Left ventricle myocardium inferior (tissue), 1 donor: ENCODE measurements around the gene MCUB. TPM values are rescaled to one million over a fixed set of nuclear protein-coding genes. Genes with fewer than 3 reads are reported as not detected.

Experiments
- DNase-seq: peaks from one replicate; pipeline ENCODE4 v3.0.0-alpha.2; 2020
- H3K27ac ChIP-seq: fragments of 200-600 bp; replicated peaks from 2 replicates; pipeline ENCODE4 v1.8.0; 2021
- H3K27me3 ChIP-seq: fragments of 200-600 bp; 2 replicates; pipeline ENCODE4 v1.8.0; 2021; ENCODE audit warnings: low read depth
- H3K36me3 ChIP-seq: fragments of 200-600 bp; 2 replicates; pipeline ENCODE4 v1.8.0; 2021
- H3K4me1 ChIP-seq: fragments of 200-600 bp; 2 replicates; pipeline ENCODE4 v1.8.0; 2021
- H3K4me3 ChIP-seq: fragments of 200-600 bp; 2 replicates; pipeline ENCODE4 v1.8.0; 2021; ENCODE audit warnings: mild to moderate bottlenecking, moderate library complexity
- H3K9me3 ChIP-seq: fragments of 200-600 bp; replicated peaks from 2 replicates; pipeline ENCODE4 v1.8.0; 2021
- CTCF ChIP-seq: fragments of 200-600 bp; IDR thresholded peaks from 2 replicates; pipeline ENCODE4 v1.8.0; 2021; ENCODE audit warnings: antibody characterized with exemption, mild to moderate bottlenecking, borderline replicate concordance
- intact Hi-C: fragments of 100-400 bp; cut with micrococcal nuclease; formaldehyde crosslinking; loops from one replicate; pipeline ENCODE4 v1.11.0; 2022
- total RNA-seq: library from RNA; stranded (reverse); fragmentation: NEBNext Ultra II Directional; extraction: Animal tissue kit (Norgen Biotek cat#: 25700); gene quantifications from one replicate; pipeline ENCODE4 v1.2.1, GENCODE V29; 2021
- donor health status: DM: no; HTN: yes; CAD: no; lungs with severe emphysema.

Gene MCUB
- total RNA-seq, 1 donor from 2014 or later = 3.3 TPM

- intact Hi-C loops = no loop called here
- Histone ChIP-seq H3K36me3 (peaks cover 34% of the 10 kb centered on the region), H3K27ac (no peak overlapping the region), H3K4me3 (no peak overlapping the region), H3K27me3 (no peaks in the 10 kb centered on the region), H3K9me3 (no peaks in the 10 kb centered on the region), H3K4me1 (no peaks in the 10 kb centered on the region)
- DNase-seq = no peak
- TF ChIP-seq CTCF = no peak
These were observed 124.7 kb downstream of the MCUB start for GRCh38 chr4:109684727-109685126.

- Histone ChIP-seq H3K9me3 (no peaks in the 10 kb centered on the region), H3K27me3 (no peaks in the 10 kb centered on the region), H3K4me3 (no peak overlapping the region), H3K36me3 (peaks cover 62% of the 10 kb centered on the region), H3K27ac (no peak overlapping the region), H3K4me1 (no peaks in the 10 kb centered on the region)
- no peak for DNase-seq
- intact Hi-C loops = no loop called here
- TF ChIP-seq CTCF = no peak
These were observed 130.8 kb downstream of the MCUB start for GRCh38 chr4:109690690-109691410.

GRCh38 chr4:109691411-109691920 is 131.4 kb downstream of the MCUB start:
- no peak overlapping the region for H3K27ac ChIP-seq
- intact Hi-C loops = no loop called here
- TF ChIP-seq CTCF = no peak
- H3K4me3 ChIP-seq = no peak overlapping the region
- H3K36me3 ChIP-seq = peaks cover 59% of the 10 kb centered on the region
- no peaks in the 10 kb centered on the region for H3K4me1 ChIP-seq
- H3K9me3 ChIP-seq = no peaks in the 10 kb centered on the region
- no peaks in the 10 kb centered on the region for H3K27me3 ChIP-seq
- DNase-seq = no peak

- no peaks in the 10 kb centered on the region for H3K9me3 ChIP-seq
- no peak overlapping the region for H3K27ac ChIP-seq
- no peaks in the 10 kb centered on the region for H3K27me3 ChIP-seq
- TF ChIP-seq CTCF = no peak
- intact Hi-C loops = no loop called here
- DNase-seq = no peak
- peaks cover 25% of the 10 kb centered on the region for H3K4me1 ChIP-seq
- H3K36me3 ChIP-seq = peaks cover 26% of the 10 kb centered on the region
- no peak overlapping the region for H3K4me3 ChIP-seq
These were observed 138.6 kb downstream of the MCUB start for GRCh38 chr4:109698656-109699055.

GRCh38 chr4:109699553-109700225 is 139.6 kb downstream of the MCUB start:
- Histone ChIP-seq H3K27ac (no peak overlapping the region), H3K27me3 (no peaks in the 10 kb centered on the region), H3K9me3 (no peaks in the 10 kb centered on the region), H3K36me3 (peaks cover 16% of the 10 kb centered on the region), H3K4me1 (peaks cover 33% of the 10 kb centered on the region), H3K4me3 (no peak overlapping the region)
- intact Hi-C loops = no loop called here
- TF ChIP-seq CTCF = no peak
- DNase-seq = no peak
